HepG2 (cell line): ENCODE measurements around the gene MIDN. TPM values are rescaled to one million over a fixed set of nuclear protein-coding genes. Genes with fewer than 3 reads are reported as not detected.

Source experiments
- AKAP8 ChIP-seq: sonication (generic); formaldehyde crosslinking; IDR thresholded peaks from 2 replicates; pipeline ENCODE4 v1.5.1; 2020; ENCODE audit warnings: mild to moderate bottlenecking, missing genetic modification reagents
- KLF16 ChIP-seq, 2 experiments: sonication (generic) in 1 of 2; formaldehyde crosslinking in 1 of 2; IDR thresholded peaks; 2 replicates each; pipeline versions ENCODE4 v1.6.1 to v1.8.0; 2016 to 2023; ENCODE audit warnings: missing genetic modification reagents in 2 of 2, missing compliant biosample characterization in 1 of 2
- NPAS2 ChIP-seq: sonication (generic); formaldehyde crosslinking; IDR thresholded peaks from 2 replicates; pipeline ENCODE4 v1.8.0; 2022; ENCODE audit warnings: mild to moderate bottlenecking, missing genetic modification reagents, borderline replicate concordance
- PHB2 ChIP-seq: fragments of 450-650 bp; IDR thresholded peaks from 2 replicates; pipeline ENCODE4 v1.6.1; 2018; ENCODE audit not compliant: partially characterized antibody
- SALL1 ChIP-seq: sonication (generic); formaldehyde crosslinking; IDR thresholded peaks from 2 replicates; pipeline ENCODE4 v1.8.0; 2022; ENCODE audit warnings: mild to moderate bottlenecking, missing genetic modification reagents
- SRY ChIP-seq: sonication (generic); formaldehyde crosslinking; IDR thresholded peaks from 2 replicates; pipeline ENCODE4 v1.8.0; 2022; ENCODE audit warnings: mild to moderate bottlenecking, missing genetic modification reagents
- ZNF333 ChIP-seq: sonication (generic); formaldehyde crosslinking; IDR thresholded peaks from 2 replicates; pipeline ENCODE4 v1.4.0; 2020; ENCODE audit warnings: mild to moderate bottlenecking, missing genetic modification reagents, borderline replicate concordance
- polyA plus RNA-seq, 8 experiments: library from polyadenylated mRNA; depleted of rRNA in 3 of 8; stranded (reverse) in 7 of 8; unstranded in 1 of 8; fragments of >200 nt; fragmentation: Illumina TruSeq in 4 of 8; extraction: Trizol in 4 of 8; gene quantifications; 2 replicates each; pipeline versions ENCODE4 v1.2.1 to v1.2.3, GENCODE V29; 2011 to 2016; ENCODE audit warnings: low read depth in 4 of 8, missing spikeins in 1 of 8, mixed read lengths in 1 of 8; ENCODE audit not compliant: insufficient read depth in 1 of 8
- total RNA-seq, 5 experiments: library from RNA; depleted of rRNA; stranded (reverse); fragments of >200 nt; fragmentation: Illumina TruSeq; extraction: Trizol; gene quantifications; 2 replicates each; pipeline ENCODE4 v1.2.3, GENCODE V29; 2016; ENCODE audit warnings: low read depth in 1 of 5
- TF ChIP-seq, protein P1 (sequence below): sonication (generic); formaldehyde crosslinking; IDR thresholded peaks from 2 replicates; pipeline ENCODE4 v1.4.0; 2020; ENCODE audit warnings: mild to moderate bottlenecking, missing genetic modification reagents

MIDN gene
- total and polyA plus RNA-seq, 2 of the 13 experiments (the other 11 are each of a cell fraction or from before 2014, with no cell fraction given), result 8.4 to 18.0 TPM

DNA sequence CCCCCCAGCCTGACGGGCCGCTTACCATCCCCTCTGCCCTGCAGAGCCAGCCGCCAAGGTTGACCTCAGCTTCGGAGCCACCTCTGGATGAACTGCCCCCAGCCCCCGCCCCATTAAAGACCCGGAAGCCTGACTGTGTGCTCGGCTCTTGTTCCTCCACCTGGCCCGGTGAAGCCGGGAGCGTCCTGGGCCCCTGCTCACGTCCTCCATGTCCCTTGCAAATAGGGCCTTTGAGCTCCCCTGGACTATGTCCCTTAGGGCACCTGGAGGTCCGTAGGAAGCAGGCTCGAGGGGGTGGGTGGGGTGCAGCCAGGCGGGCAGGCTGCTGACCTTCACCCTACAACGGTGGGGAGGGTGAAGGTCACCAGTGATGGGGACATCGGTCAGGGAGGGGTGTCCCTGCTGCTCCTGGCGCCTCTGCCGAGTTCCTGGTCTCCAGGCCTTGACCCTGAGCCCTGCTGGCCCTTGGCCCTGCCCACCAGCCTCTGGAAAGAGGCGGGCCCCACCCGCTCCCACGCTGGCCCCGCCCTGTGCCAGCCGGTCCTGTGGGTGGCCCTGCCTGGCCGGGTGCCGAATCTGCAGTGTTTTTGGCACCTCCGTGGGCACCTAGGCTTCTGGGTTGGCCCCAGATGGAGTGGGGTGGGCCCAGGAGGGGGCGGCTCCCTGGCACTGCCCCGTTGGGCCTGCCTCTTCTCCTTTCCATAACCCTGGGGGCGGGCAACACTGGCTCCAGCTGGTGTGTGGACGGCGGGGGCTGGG is 3.5 kb upstream of the MIDN start (continued):
- TF ChIP-seq ZNF333 (no peak), SRY (CRISPR knock-in tag) (peak; percentile 24; the same call in 1 of the 2 replicates), NPAS2 (CRISPR knock-in tag) (no peak), PHB2 (no peak), AKAP8 (CRISPR knock-in tag) (peak; percentile 93), KLF16 (CRISPR knock-in tag; IDR thresholded peaks at IDR 0.05) (peak in 1 of 2 experiments; percentile 76; a peak in 2 of 4 replicates), SALL1 (CRISPR knock-in tag) (peak; percentile 68)
- TF ChIP-seq, protein P1, sequence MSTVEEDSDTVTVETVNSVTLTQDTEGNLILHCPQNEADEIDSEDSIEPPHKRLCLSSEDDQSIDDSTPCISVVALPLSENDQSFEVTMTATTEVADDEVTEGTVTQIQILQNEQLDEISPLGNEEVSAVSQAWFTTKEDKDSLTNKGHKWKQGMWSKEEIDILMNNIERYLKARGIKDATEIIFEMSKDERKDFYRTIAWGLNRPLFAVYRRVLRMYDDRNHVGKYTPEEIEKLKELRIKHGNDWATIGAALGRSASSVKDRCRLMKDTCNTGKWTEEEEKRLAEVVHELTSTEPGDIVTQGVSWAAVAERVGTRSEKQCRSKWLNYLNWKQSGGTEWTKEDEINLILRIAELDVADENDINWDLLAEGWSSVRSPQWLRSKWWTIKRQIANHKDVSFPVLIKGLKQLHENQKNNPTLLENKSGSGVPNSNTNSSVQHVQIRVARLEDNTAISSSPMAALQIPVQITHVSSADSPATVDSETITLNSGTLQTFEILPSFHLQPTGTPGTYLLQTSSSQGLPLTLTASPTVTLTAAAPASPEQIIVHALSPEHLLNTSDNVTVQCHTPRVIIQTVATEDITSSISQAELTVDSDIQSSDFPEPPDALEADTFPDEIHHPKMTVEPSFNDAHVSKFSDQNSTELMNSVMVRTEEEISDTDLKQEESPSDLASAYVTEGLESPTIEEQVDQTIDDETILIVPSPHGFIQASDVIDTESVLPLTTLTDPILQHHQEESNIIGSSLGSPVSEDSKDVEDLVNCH, result 0 out of 2 replicates have a peak, but pooled peaks have one; percentile 45
- TF ChIP-seq, all 625 proteins: peak for 294
